SK-N-SH (cell line): ENCODE measurements around the gene TBC1D1. TPM values are rescaled to one million over a fixed set of nuclear protein-coding genes. Genes with fewer than 3 reads are reported as not detected.

Source experiments
- CTCF ChIA-PET: fragments of 300-600, 350-600 bp; formaldehyde crosslinking; extraction: SDS; loops from one replicate; lab custom pipeline; 2021; lab: Yijun Ruan, JAX
- POLR2A ChIA-PET: fragments of 350-600 bp; sonication (Branson Sonifier 250); formaldehyde crosslinking; extraction: SDS; loops from one replicate; lab custom pipeline; 2020; ENCODE audit warnings: antibody characterized with exemption, inconsistent platforms; lab: Yijun Ruan, JAX
- DNase-seq: peaks from one replicate; pipeline ENCODE4 v3.0.0; 2012
- H2AFZ ChIP-seq: fragments of 200-600 bp; sonication (generic); 2 replicates; pipeline ENCODE4 v1.8.1; 2016; ENCODE audit warnings: antibody characterized with exemption, mild to moderate bottlenecking, low read depth
- H3F3A ChIP-seq: fragments of 200-600 bp; sonication (generic); replicated peaks from 2 replicates; pipeline ENCODE3; 2016; ENCODE audit warnings: antibody characterized with exemption, mild to moderate bottlenecking; ENCODE audit not compliant: insufficient read depth
- H3K27ac ChIP-seq, 2 experiments: fragments of 200-500 bp in 1 of 2; fragments of 200-600 bp in 1 of 2; sonication (Bioruptor generic) in 1 of 2; sonication (generic), shearing (Covaris generic) in 1 of 2; 2 replicates each; pipeline versions ENCODE4 v1.5.1 to v1.6.1; 2014 to 2016; ENCODE audit warnings: low read depth in 2 of 2, inconsistent platforms in 1 of 2, low read length in 1 of 2, mild to moderate bottlenecking in 1 of 2, mixed read lengths in 1 of 2
- H3K27me3 ChIP-seq: fragments of 200-600 bp; sonication (generic), shearing (Covaris generic); 2 replicates; pipeline ENCODE4 v1.6.1; 2016; ENCODE audit warnings: mixed run types; ENCODE audit not compliant: insufficient read depth
- H3K36me3 ChIP-seq, 2 experiments: fragments of 200-500 bp in 1 of 2; fragments of 200-600 bp in 1 of 2; sonication (Bioruptor generic) in 1 of 2; sonication (generic) in 1 of 2; replicated peaks in 1 of 2; 2 replicates each; pipeline versions ENCODE3 to v1.5.1; 2014 to 2016; ENCODE audit warnings: low read length in 1 of 2, mild to moderate bottlenecking in 1 of 2; ENCODE audit not compliant: insufficient read depth in 2 of 2, control insufficient read depth in 1 of 2
- H3K4me1 ChIP-seq, 2 experiments: fragments of 200-500 bp in 1 of 2; fragments of 200-600 bp in 1 of 2; sonication (Bioruptor generic) in 1 of 2; sonication (generic), shearing (Covaris generic) in 1 of 2; 2 replicates each; pipeline versions ENCODE4 v1.5.1 to v1.6.1; 2014 to 2016; ENCODE audit warnings: low read depth in 1 of 2, low read length in 1 of 2, mixed run types in 1 of 2; ENCODE audit not compliant: insufficient read depth in 2 of 2, control insufficient read depth in 1 of 2
- H3K4me2 ChIP-seq: fragments of 200-600 bp; sonication (generic), shearing (Covaris generic); 2 replicates; pipeline ENCODE4 v1.6.1; 2017; ENCODE audit warnings: mixed run types
- H3K4me3 ChIP-seq, 2 experiments: fragments of 200-500 bp in 1 of 2; fragments of 200-600 bp in 1 of 2; sonication (Bioruptor generic) in 1 of 2; sonication (generic), shearing (Covaris generic) in 1 of 2; 2 replicates each; pipeline versions ENCODE4 v1.5.1 to v1.8.1; 2014 to 2016; ENCODE audit warnings: low read depth in 2 of 2, inconsistent platforms in 1 of 2, low read length in 1 of 2, mild to moderate bottlenecking in 1 of 2, mixed read lengths in 1 of 2, moderate library complexity in 1 of 2
- H3K79me2 ChIP-seq: fragments of 200-600 bp; sonication (generic); 2 replicates; pipeline ENCODE4 v1.8.1; 2017; ENCODE audit warnings: mild to moderate bottlenecking; ENCODE audit not compliant: insufficient read depth
- H3K9ac ChIP-seq: fragments of 200-600 bp; sonication (generic); 2 replicates; pipeline ENCODE4 v1.6.1; 2017; ENCODE audit warnings: mixed run types
- H3K9me2 ChIP-seq: fragments of 200-600 bp; sonication (generic); 2 replicates; pipeline ENCODE4 v1.6.1; 2017; ENCODE audit warnings: mixed run types
- H3K9me3 ChIP-seq: fragments of 200-600 bp; sonication (generic); 2 replicates; pipeline ENCODE4 v1.6.1; 2017; ENCODE audit warnings: mixed run types, mild to moderate bottlenecking, moderate library complexity
- H4K20me1 ChIP-seq: fragments of 200-600 bp; sonication (generic); 2 replicates; pipeline ENCODE4 v1.6.1; 2017; ENCODE audit warnings: mild to moderate bottlenecking, mixed run types; ENCODE audit not compliant: insufficient read depth
- ELF1 ChIP-seq: IDR thresholded peaks from 2 replicates; pipeline ENCODE4 v1.4.0; 2012
- EZH2phosphoT487 ChIP-seq: fragments of 200-600 bp; sonication (generic); IDR thresholded peaks from 2 replicates; pipeline ENCODE4 v1.6.1; 2017; ENCODE audit warnings: low read depth, mixed run types, mild to moderate bottlenecking, antibody characterized with exemption, moderate library complexity, borderline replicate concordance
- FOSL2 ChIP-seq: IDR thresholded peaks from 2 replicates; pipeline ENCODE4 v1.4.0; 2012; ENCODE audit warnings: low read depth, mild to moderate bottlenecking, moderate library complexity, borderline replicate concordance
- GATA2 ChIP-seq: sonication (generic); formaldehyde crosslinking; IDR thresholded peaks from 2 replicates; pipeline ENCODE4 v1.5.0; 2020; ENCODE audit warnings: mild to moderate bottlenecking, missing genetic modification reagents
- NRF1 ChIP-seq: IDR thresholded peaks from 2 replicates; pipeline ENCODE4 v1.6.1; 2012; ENCODE audit warnings: low read depth, mild to moderate bottlenecking, low read length
- RAD21 ChIP-seq: IDR thresholded peaks from 2 replicates; pipeline ENCODE4 v1.6.1; 2012; ENCODE audit warnings: mild to moderate bottlenecking, low read length
- SMC3 ChIP-seq: IDR thresholded peaks from 2 replicates; pipeline ENCODE4 v1.6.1; 2012; ENCODE audit warnings: low read depth, low read length, improper control_type of control experiment
- TAF1 ChIP-seq: IDR thresholded peaks from 2 replicates; pipeline ENCODE4 v1.6.1; 2012; ENCODE audit warnings: low read depth, mild to moderate bottlenecking, low read length, moderate library complexity, borderline replicate concordance
- YY1 ChIP-seq: IDR thresholded peaks from 2 replicates; pipeline ENCODE4 v1.4.0; 2012; ENCODE audit warnings: low read depth, mild to moderate bottlenecking
- WGBS: methylation state at CpG from one replicate; pipeline ENCODE4 v1.1.6; 2017; ENCODE audit warnings: low lambda C conversion rate; 5-methylcytosine and 5-hydroxymethylcytosine counted together
- polyA plus RNA-seq, 3 experiments: library from polyadenylated mRNA; depleted of rRNA; stranded (reverse); fragments of >200 nt; gene quantifications; 2 replicates each; pipeline ENCODE4 v1.2.3, GENCODE V29; 2012

TBC1D1 gene
- polyA plus RNA-seq, 1 of the 3 experiments (the other 2 are of a cell fraction), result 29.8 TPM

DNA sequence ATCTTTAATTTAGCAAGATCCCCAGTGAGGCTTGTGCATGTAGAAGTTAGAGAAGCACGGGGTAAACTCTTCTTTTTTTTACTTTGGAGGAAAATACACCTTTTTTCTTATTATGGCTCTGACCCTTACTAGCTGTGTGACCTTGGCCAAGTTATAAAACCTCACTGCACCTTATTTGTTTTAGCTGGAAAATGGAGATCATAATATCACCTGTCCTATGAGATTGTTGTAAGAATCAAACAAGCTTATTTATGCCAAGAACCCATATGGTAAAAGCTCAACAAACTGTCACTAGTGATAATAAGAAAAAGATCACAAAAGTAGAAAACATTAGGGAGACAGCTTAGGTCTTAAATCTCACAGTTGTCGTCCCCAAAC is 196.0 kb downstream of the TBC1D1 start:
- POLR2A ChIA-PET, result no interaction called here
- Histone ChIP-seq H3K9me3 (no peaks in the 10 kb centered on the region), H3K36me3 (peaks cover 0 to 3% of the 10 kb centered on the region in 2 experiments), H3F3A (peaks cover 4% of the 10 kb centered on the region), H4K20me1 (no peaks in the 10 kb centered on the region), H3K9ac (no peak overlapping the region), H3K4me2 (no peak overlapping the region), H2AFZ (no peak overlapping the region), H3K4me1 (peaks cover 5 to 10% of the 10 kb centered on the region in 2 experiments; a peak in 3 of 4 replicates), H3K27ac (no peak overlapping the region), H3K27me3 (no peaks in the 10 kb centered on the region), H3K9me2 (no peaks in the 10 kb centered on the region), H3K4me3 (no peak overlapping the region), H3K79me2 (no peaks in the 10 kb centered on the region)
- DNase-seq, result no peak
- TF ChIP-seq YY1 (no peak), NRF1 (no peak), RAD21 (no peak), TAF1 (no peak)
- WGBS, result 97% methylated on average over 2 of the region's 2 CpGs
- CTCF ChIA-PET, result interaction anchor here (0.6 to 1.7 kb wide), 2 partner anchors 645 to 655 kb away, joined by 3 to 4 read pairs; no protein-coding TSS in a partner anchor

- POLR2A ChIA-PET, result no interaction called here
- peaks cover 0 to 5% of the 10 kb centered on the region in 2 experiments; a peak in 2 of 4 replicates for H3K4me1 ChIP-seq
- H3K9ac ChIP-seq, result no peak overlapping the region
- no peak overlapping the region for H3K4me3 ChIP-seq
- no peaks in the 10 kb centered on the region for H3K79me2 ChIP-seq
- no peaks in the 10 kb centered on the region for H3K9me3 ChIP-seq
- H3K4me2 ChIP-seq, result no peak overlapping the region
- H3K9me2 ChIP-seq, result no peaks in the 10 kb centered on the region
- H3K27me3 ChIP-seq, result no peaks in the 10 kb centered on the region
- CTCF ChIA-PET, result interaction anchor here (0.6 to 1.0 kb wide), 2 partner anchors 18 to 27 kb away, joined by 3 to 4 read pairs; no protein-coding TSS in a partner anchor
- no peak overlapping the region for H3K27ac ChIP-seq
- H4K20me1 ChIP-seq, result no peaks in the 10 kb centered on the region
- TF ChIP-seq FOSL2, result no peak
- TF ChIP-seq NRF1, result no peak
- TF ChIP-seq EZH2phosphoT487, result no peak
- no peak for TF ChIP-seq ELF1
- no peak overlapping the region for H2AFZ ChIP-seq
- H3K36me3 ChIP-seq, result peaks cover 0 to 10% of the 10 kb centered on the region in 2 experiments
- no peak for DNase-seq
- H3F3A ChIP-seq, result peaks cover 8% of the 10 kb centered on the region
Measured at GRCh38 chr4:38088321-38088720, 197.4 kb downstream of the TBC1D1 start.

- H3K4me3 ChIP-seq, result no peak overlapping the region
- H3K27ac ChIP-seq, result peak overlapping the region in 1 of 2 experiments; percentile 25; a peak in 2 of 4 replicates
- no peaks in the 10 kb centered on the region for H3K79me2 ChIP-seq
- no peak for TF ChIP-seq SMC3
- peak; percentile 34; the same call in 1 of the 2 replicates for TF ChIP-seq GATA2 (CRISPR knock-in tag)
- ChIA-PET CTCF (interaction anchor here (1.1 kb wide), 1 partner anchor 89 kb away, joined by 6 read pairs; no protein-coding TSS in a partner anchor), POLR2A (no interaction called here)
- 83% methylated on average over 4 of the region's 4 CpGs for WGBS
- no peaks in the 10 kb centered on the region for H3K9me3 ChIP-seq
- peaks cover 0 to 10% of the 10 kb centered on the region in 2 experiments for H3K36me3 ChIP-seq
- peaks cover 0 to 15% of the 10 kb centered on the region in 2 experiments; a peak in 2 of 4 replicates for H3K4me1 ChIP-seq
- H3F3A ChIP-seq, result peaks cover 8% of the 10 kb centered on the region
- DNase-seq, result no peak
- no peak overlapping the region for H3K4me2 ChIP-seq
- no peaks in the 10 kb centered on the region for H3K27me3 ChIP-seq
- H2AFZ ChIP-seq, result no peak overlapping the region
- H3K9me2 ChIP-seq, result no peaks in the 10 kb centered on the region
- no peaks in the 10 kb centered on the region for H4K20me1 ChIP-seq
- H3K9ac ChIP-seq, result no peak overlapping the region
Measured at GRCh38 chr4:38089961-38090360, 199.1 kb downstream of the TBC1D1 start.
